Astrocyte (in vitro differentiated cells and primary cell): Measurements from ENCODE around the gene DAAM2.

Experiments
- EZH2 ChIP-seq: IDR thresholded peaks from 2 replicates; pipeline ENCODE4 v1.6.1; 2012; ENCODE audit warnings: mild to moderate bottlenecking, low read length, inconsistent platforms; ENCODE audit not compliant: insufficient read depth
- TF ChIP-seq, protein P1 (sequence below): IDR thresholded peaks from 2 replicates; pipeline ENCODE4 v1.5.1; 2011; ENCODE audit warnings: low read depth, mild to moderate bottlenecking, inconsistent platforms, low read length, moderate library complexity; ENCODE audit not compliant: insufficient read depth

- TF ChIP-seq, protein P1, sequence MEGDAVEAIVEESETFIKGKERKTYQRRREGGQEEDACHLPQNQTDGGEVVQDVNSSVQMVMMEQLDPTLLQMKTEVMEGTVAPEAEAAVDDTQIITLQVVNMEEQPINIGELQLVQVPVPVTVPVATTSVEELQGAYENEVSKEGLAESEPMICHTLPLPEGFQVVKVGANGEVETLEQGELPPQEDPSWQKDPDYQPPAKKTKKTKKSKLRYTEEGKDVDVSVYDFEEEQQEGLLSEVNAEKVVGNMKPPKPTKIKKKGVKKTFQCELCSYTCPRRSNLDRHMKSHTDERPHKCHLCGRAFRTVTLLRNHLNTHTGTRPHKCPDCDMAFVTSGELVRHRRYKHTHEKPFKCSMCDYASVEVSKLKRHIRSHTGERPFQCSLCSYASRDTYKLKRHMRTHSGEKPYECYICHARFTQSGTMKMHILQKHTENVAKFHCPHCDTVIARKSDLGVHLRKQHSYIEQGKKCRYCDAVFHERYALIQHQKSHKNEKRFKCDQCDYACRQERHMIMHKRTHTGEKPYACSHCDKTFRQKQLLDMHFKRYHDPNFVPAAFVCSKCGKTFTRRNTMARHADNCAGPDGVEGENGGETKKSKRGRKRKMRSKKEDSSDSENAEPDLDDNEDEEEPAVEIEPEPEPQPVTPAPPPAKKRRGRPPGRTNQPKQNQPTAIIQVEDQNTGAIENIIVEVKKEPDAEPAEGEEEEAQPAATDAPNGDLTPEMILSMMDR, result no peak
- no peak for TF ChIP-seq EZH2
Measured at GRCh38 chr6:39849228-39849627, 57.1 kb downstream of the DAAM2 start.
